KMS-11 (cell line): Measurements from ENCODE around the gene POLR1H.

Experiments used
- H2AFZ ChIP-seq: fragments of 200-600 bp; sonication (generic); 2 replicates; pipeline ENCODE4 v1.6.1; 2016; ENCODE audit warnings: antibody characterized with exemption, mixed run types, low read depth
- H3K27ac ChIP-seq: fragments of 200-600 bp; sonication (generic); 2 replicates; pipeline ENCODE4 v1.6.1; 2016; ENCODE audit warnings: mild to moderate bottlenecking, mixed run types
- H3K27me3 ChIP-seq: fragments of 200-600 bp; sonication (generic); 2 replicates; pipeline ENCODE4 v1.6.1; 2017; ENCODE audit warnings: mild to moderate bottlenecking, low read depth, mixed run types, moderate library complexity; ENCODE audit not compliant: insufficient read depth
- H3K36me3 ChIP-seq: fragments of 200-600 bp; sonication (generic); 2 replicates; pipeline ENCODE4 v1.6.1; 2017; ENCODE audit warnings: mild to moderate bottlenecking, mixed run types; ENCODE audit not compliant: insufficient read depth
- H3K4me1 ChIP-seq: fragments of 200-600 bp; sonication (generic); 2 replicates; pipeline ENCODE4 v1.6.1; 2016; ENCODE audit warnings: mild to moderate bottlenecking, low read depth, mixed run types; ENCODE audit not compliant: poor library complexity, severe bottlenecking
- H3K4me2 ChIP-seq: fragments of 200-600 bp; sonication (generic); 2 replicates; pipeline ENCODE4 v1.7.0; 2016; ENCODE audit warnings: mild to moderate bottlenecking, mixed run types
- H3K4me3 ChIP-seq: fragments of 200-600 bp; sonication (generic); IDR thresholded peaks from 2 replicates; pipeline ENCODE4 v1.6.1; 2017; ENCODE audit warnings: low read depth, low read length, mixed read lengths; ENCODE audit not compliant: insufficient read depth
- H3K79me2 ChIP-seq: fragments of 200-600 bp; sonication (generic); 2 replicates; pipeline ENCODE4 v1.6.1; 2016; ENCODE audit warnings: low read depth, mixed run types; ENCODE audit not compliant: insufficient read depth
- H3K9ac ChIP-seq: fragments of 200-600 bp; sonication (generic); 2 replicates; pipeline ENCODE4 v1.6.1; 2016; ENCODE audit warnings: mild to moderate bottlenecking, mixed run types
- H4K20me1 ChIP-seq: fragments of 200-600 bp; sonication (generic); 2 replicates; pipeline ENCODE4 v1.6.1; 2016; ENCODE audit warnings: mild to moderate bottlenecking, mixed run types; ENCODE audit not compliant: insufficient read depth
- CTCF ChIP-seq: fragments of 200-600 bp; sonication (generic); conservative IDR thresholded peaks from 2 replicates; pipeline ENCODE4 v1.6.1; 2017; ENCODE audit warnings: low read depth, mild to moderate bottlenecking, antibody characterized with exemption, low read length, moderate library complexity, mixed read lengths

POLR1H gene

GRCh38 chr6:30035784-30036183, 25.3 kb upstream of the POLR1H start:
- no peaks in the 10 kb centered on the region for H3K4me1 ChIP-seq
- H3K27ac ChIP-seq = no peak overlapping the region
- no peak overlapping the region for H3K9ac ChIP-seq
- H2AFZ ChIP-seq = no peak overlapping the region
- no peak for TF ChIP-seq CTCF
- H4K20me1 ChIP-seq = no peaks in the 10 kb centered on the region
- H3K27me3 ChIP-seq = no peaks in the 10 kb centered on the region
- H3K4me2 ChIP-seq = no peak overlapping the region
- no peaks in the 10 kb centered on the region for H3K36me3 ChIP-seq
- no peak overlapping the region for H3K4me3 ChIP-seq
- H3K79me2 ChIP-seq = no peaks in the 10 kb centered on the region

- Histone ChIP-seq H3K27ac (no peak overlapping the region), H3K27me3 (no peaks in the 10 kb centered on the region), H4K20me1 (no peaks in the 10 kb centered on the region), H2AFZ (no peak overlapping the region), H3K36me3 (no peaks in the 10 kb centered on the region), H3K79me2 (no peaks in the 10 kb centered on the region), H3K4me3 (no peak overlapping the region), H3K4me2 (no peak overlapping the region), H3K9ac (no peak overlapping the region), H3K4me1 (peaks cover 12% of the 10 kb centered on the region)
- peak; percentile 71 for TF ChIP-seq CTCF
These were observed 23.8 kb upstream of the POLR1H start for GRCh38 chr6:30037182-30037788.

GRCh38 chr6:30041221-30041620, 19.8 kb upstream of the POLR1H start:
- no peaks in the 10 kb centered on the region for H4K20me1 ChIP-seq
- H3K27me3 ChIP-seq = no peaks in the 10 kb centered on the region
- no peak overlapping the region for H3K4me2 ChIP-seq
- no peaks in the 10 kb centered on the region for H3K79me2 ChIP-seq
- no peak overlapping the region for H2AFZ ChIP-seq
- H3K36me3 ChIP-seq = no peaks in the 10 kb centered on the region
- H3K4me3 ChIP-seq = no peak overlapping the region
- H3K4me1 ChIP-seq = peaks cover 51% of the 10 kb centered on the region
- H3K9ac ChIP-seq = no peak overlapping the region
- no peak for TF ChIP-seq CTCF
- H3K27ac ChIP-seq = no peak overlapping the region

DNA sequence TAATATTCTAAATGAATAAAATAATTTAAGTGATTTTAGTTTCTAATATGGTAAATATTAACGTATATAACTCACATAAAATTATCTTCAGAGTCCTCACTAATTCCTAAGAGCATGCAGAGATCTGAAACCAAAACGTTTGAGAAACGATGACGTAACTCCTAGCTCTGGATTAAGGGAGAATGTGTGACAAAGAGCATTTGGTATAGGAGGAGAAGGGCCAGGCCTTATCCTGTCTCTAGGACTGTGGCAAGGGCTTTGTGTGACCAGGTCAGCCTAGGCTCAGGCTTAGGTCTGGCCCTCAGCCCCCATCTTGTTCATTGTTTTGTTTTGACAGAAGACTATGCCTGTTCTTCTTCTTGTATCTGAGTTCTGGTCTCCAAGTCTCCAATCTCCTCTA, 19.2 kb upstream of the POLR1H start:
- Histone ChIP-seq H3K36me3 (no peaks in the 10 kb centered on the region), H3K4me2 (peak overlapping the region; percentile 81; the same call in 1 of the 2 replicates), H3K27me3 (no peaks in the 10 kb centered on the region), H3K4me3 (no peak overlapping the region), H3K79me2 (no peaks in the 10 kb centered on the region), H3K4me1 (peaks cover 52% of the 10 kb centered on the region), H3K27ac (no peak overlapping the region), H4K20me1 (no peaks in the 10 kb centered on the region), H2AFZ (no peak overlapping the region), H3K9ac (no peak overlapping the region)
- no peak for TF ChIP-seq CTCF
